SK-N-SH (cell line): ENCODE data around the gene MAP6. TPM values are rescaled to one million over a fixed set of nuclear protein-coding genes. Genes with fewer than 3 reads are reported as not detected.

Experiments used
- CTCF ChIA-PET: fragments of 300-600, 350-600 bp; formaldehyde crosslinking; extraction: SDS; loops from one replicate; lab custom pipeline; 2021; lab: Yijun Ruan, JAX
- POLR2A ChIA-PET: fragments of 350-600 bp; sonication (Branson Sonifier 250); formaldehyde crosslinking; extraction: SDS; loops from one replicate; lab custom pipeline; 2020; ENCODE audit warnings: antibody characterized with exemption, inconsistent platforms; lab: Yijun Ruan, JAX
- DNase-seq: peaks from one replicate; pipeline ENCODE4 v3.0.0; 2012
- H2AFZ ChIP-seq: fragments of 200-600 bp; sonication (generic); 2 replicates; pipeline ENCODE4 v1.8.1; 2016; ENCODE audit warnings: antibody characterized with exemption, mild to moderate bottlenecking, low read depth
- H3F3A ChIP-seq: fragments of 200-600 bp; sonication (generic); replicated peaks from 2 replicates; pipeline ENCODE3; 2016; ENCODE audit warnings: antibody characterized with exemption, mild to moderate bottlenecking; ENCODE audit not compliant: insufficient read depth
- H3K27ac ChIP-seq, 2 experiments: fragments of 200-500 bp in 1 of 2; fragments of 200-600 bp in 1 of 2; sonication (Bioruptor generic) in 1 of 2; sonication (generic), shearing (Covaris generic) in 1 of 2; 2 replicates each; pipeline versions ENCODE4 v1.5.1 to v1.6.1; 2014 to 2016; ENCODE audit warnings: low read depth in 2 of 2, inconsistent platforms in 1 of 2, low read length in 1 of 2, mild to moderate bottlenecking in 1 of 2, mixed read lengths in 1 of 2
- H3K27me3 ChIP-seq: fragments of 200-600 bp; sonication (generic), shearing (Covaris generic); 2 replicates; pipeline ENCODE4 v1.6.1; 2016; ENCODE audit warnings: mixed run types; ENCODE audit not compliant: insufficient read depth
- H3K36me3 ChIP-seq, 2 experiments: fragments of 200-500 bp in 1 of 2; fragments of 200-600 bp in 1 of 2; sonication (Bioruptor generic) in 1 of 2; sonication (generic) in 1 of 2; replicated peaks in 1 of 2; 2 replicates each; pipeline versions ENCODE3 to v1.5.1; 2014 to 2016; ENCODE audit warnings: low read length in 1 of 2, mild to moderate bottlenecking in 1 of 2; ENCODE audit not compliant: insufficient read depth in 2 of 2, control insufficient read depth in 1 of 2
- H3K4me1 ChIP-seq, 2 experiments: fragments of 200-500 bp in 1 of 2; fragments of 200-600 bp in 1 of 2; sonication (Bioruptor generic) in 1 of 2; sonication (generic), shearing (Covaris generic) in 1 of 2; 2 replicates each; pipeline versions ENCODE4 v1.5.1 to v1.6.1; 2014 to 2016; ENCODE audit warnings: low read depth in 1 of 2, low read length in 1 of 2, mixed run types in 1 of 2; ENCODE audit not compliant: insufficient read depth in 2 of 2, control insufficient read depth in 1 of 2
- H3K4me2 ChIP-seq: fragments of 200-600 bp; sonication (generic), shearing (Covaris generic); 2 replicates; pipeline ENCODE4 v1.6.1; 2017; ENCODE audit warnings: mixed run types
- H3K4me3 ChIP-seq, 2 experiments: fragments of 200-500 bp in 1 of 2; fragments of 200-600 bp in 1 of 2; sonication (Bioruptor generic) in 1 of 2; sonication (generic), shearing (Covaris generic) in 1 of 2; 2 replicates each; pipeline versions ENCODE4 v1.5.1 to v1.8.1; 2014 to 2016; ENCODE audit warnings: low read depth in 2 of 2, inconsistent platforms in 1 of 2, low read length in 1 of 2, mild to moderate bottlenecking in 1 of 2, mixed read lengths in 1 of 2, moderate library complexity in 1 of 2
- H3K79me2 ChIP-seq: fragments of 200-600 bp; sonication (generic); 2 replicates; pipeline ENCODE4 v1.8.1; 2017; ENCODE audit warnings: mild to moderate bottlenecking; ENCODE audit not compliant: insufficient read depth
- H3K9ac ChIP-seq: fragments of 200-600 bp; sonication (generic); 2 replicates; pipeline ENCODE4 v1.6.1; 2017; ENCODE audit warnings: mixed run types
- H3K9me2 ChIP-seq: fragments of 200-600 bp; sonication (generic); 2 replicates; pipeline ENCODE4 v1.6.1; 2017; ENCODE audit warnings: mixed run types
- H3K9me3 ChIP-seq: fragments of 200-600 bp; sonication (generic); 2 replicates; pipeline ENCODE4 v1.6.1; 2017; ENCODE audit warnings: mixed run types, mild to moderate bottlenecking, moderate library complexity
- H4K20me1 ChIP-seq: fragments of 200-600 bp; sonication (generic); 2 replicates; pipeline ENCODE4 v1.6.1; 2017; ENCODE audit warnings: mild to moderate bottlenecking, mixed run types; ENCODE audit not compliant: insufficient read depth
- CHD2 ChIP-seq: fragments of 150-350 bp; IDR thresholded peaks from 2 replicates; pipeline ENCODE4 v1.6.1; 2018; ENCODE audit warnings: low read length; ENCODE audit not compliant: partially characterized antibody
- EZH2phosphoT487 ChIP-seq: fragments of 200-600 bp; sonication (generic); IDR thresholded peaks from 2 replicates; pipeline ENCODE4 v1.6.1; 2017; ENCODE audit warnings: low read depth, mixed run types, mild to moderate bottlenecking, antibody characterized with exemption, moderate library complexity, borderline replicate concordance
- FOXJ3 ChIP-seq: sonication (generic); formaldehyde crosslinking; IDR thresholded peaks from 2 replicates; pipeline ENCODE4 v1.5.1; 2020; ENCODE audit warnings: mild to moderate bottlenecking, missing genetic modification reagents
- GABPA ChIP-seq: IDR thresholded peaks from 2 replicates; pipeline ENCODE4 v1.4.0; 2012; ENCODE audit warnings: low read depth, mild to moderate bottlenecking
- MEF2A ChIP-seq: IDR thresholded peaks from 2 replicates; pipeline ENCODE4 v1.4.0; 2012; ENCODE audit warnings: low read depth, borderline replicate concordance
- NFIC ChIP-seq: IDR thresholded peaks from 2 replicates; pipeline ENCODE4 v1.4.0; 2012; ENCODE audit warnings: borderline replicate concordance
- NRF1 ChIP-seq: IDR thresholded peaks from 2 replicates; pipeline ENCODE4 v1.6.1; 2012; ENCODE audit warnings: low read depth, mild to moderate bottlenecking, low read length
- POLR2AphosphoS5 ChIP-seq: IDR thresholded peaks from 2 replicates; pipeline ENCODE4 v1.6.1; 2012; ENCODE audit warnings: low read depth, low read length
- RCOR1 ChIP-seq: fragments of 150-350 bp; IDR thresholded peaks from 2 replicates; pipeline ENCODE4 v1.6.1; 2017; ENCODE audit warnings: antibody characterized with exemption, low read length
- RXRA ChIP-seq: IDR thresholded peaks from 2 replicates; pipeline ENCODE4 v1.4.0; 2012; ENCODE audit warnings: low read depth, mild to moderate bottlenecking, borderline replicate concordance
- SIN3A ChIP-seq: IDR thresholded peaks from 2 replicates; pipeline ENCODE4 v1.6.1; 2012; ENCODE audit warnings: low read depth, mild to moderate bottlenecking, low read length, moderate library complexity, borderline replicate concordance
- SMC3 ChIP-seq: IDR thresholded peaks from 2 replicates; pipeline ENCODE4 v1.6.1; 2012; ENCODE audit warnings: low read depth, low read length, improper control_type of control experiment
- TCF12 ChIP-seq: IDR thresholded peaks from 2 replicates; pipeline ENCODE4 v1.4.0; 2012
- TEAD4 ChIP-seq: IDR thresholded peaks from 2 replicates; pipeline ENCODE4 v1.4.0; 2012; ENCODE audit warnings: mild to moderate bottlenecking, borderline replicate concordance; ENCODE audit not compliant: insufficient read depth
- YY1 ChIP-seq: IDR thresholded peaks from 2 replicates; pipeline ENCODE4 v1.4.0; 2012; ENCODE audit warnings: low read depth, mild to moderate bottlenecking
- WGBS: methylation state at CpG from one replicate; pipeline ENCODE4 v1.1.6; 2017; ENCODE audit warnings: low lambda C conversion rate; 5-methylcytosine and 5-hydroxymethylcytosine counted together
- polyA plus RNA-seq, 3 experiments: library from polyadenylated mRNA; depleted of rRNA; stranded (reverse); fragments of >200 nt; gene quantifications; 2 replicates each; pipeline ENCODE4 v1.2.3, GENCODE V29; 2012
- TF ChIP-seq, protein P1 (sequence below): IDR thresholded peaks from 2 replicates; pipeline ENCODE4 v1.4.0; 2012; ENCODE audit warnings: low read depth

The MAP6 gene
- polyA plus RNA-seq, 1 of the 3 experiments (the other 2 are of a cell fraction): 11.1 TPM

- Histone ChIP-seq H3K9ac (no peak overlapping the region), H3K4me2 (no peak overlapping the region), H3K4me1 (peaks cover 0 to 7% of the 10 kb centered on the region in 2 experiments; a peak in 1 of 4 replicates), H3F3A (no peaks in the 10 kb centered on the region), H3K79me2 (no peaks in the 10 kb centered on the region), H3K36me3 (no peaks in the 10 kb centered on the region), H2AFZ (no peak overlapping the region), H3K27ac (no peak overlapping the region), H3K9me3 (no peaks in the 10 kb centered on the region), H3K9me2 (no peaks in the 10 kb centered on the region), H3K27me3 (no peaks in the 10 kb centered on the region), H3K4me3 (no peak overlapping the region), H4K20me1 (no peaks in the 10 kb centered on the region)
- TF ChIP-seq SIN3A: no peak
- no peak for TF ChIP-seq TEAD4
- TF ChIP-seq SMC3: no peak
- no peak for TF ChIP-seq EZH2phosphoT487
- no peak for TF ChIP-seq TCF12
- no peak for TF ChIP-seq YY1
- TF ChIP-seq GABPA: no peak
- TF ChIP-seq FOXJ3: no peak
- TF ChIP-seq, protein P1, sequence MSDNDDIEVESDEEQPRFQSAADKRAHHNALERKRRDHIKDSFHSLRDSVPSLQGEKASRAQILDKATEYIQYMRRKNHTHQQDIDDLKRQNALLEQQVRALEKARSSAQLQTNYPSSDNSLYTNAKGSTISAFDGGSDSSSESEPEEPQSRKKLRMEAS: no peak
- TF ChIP-seq NRF1: no peak
- no peak for TF ChIP-seq POLR2AphosphoS5
- no peak for TF ChIP-seq NFIC
- no peak for TF ChIP-seq CHD2
- TF ChIP-seq RXRA: no peak
- POLR2A ChIA-PET: no interaction called here
- CTCF ChIA-PET: interaction anchor here (0.7 to 1.0 kb wide), 2 partner anchors 15 to 155 kb away, joined by 3 read pairs; no protein-coding TSS in a partner anchor
- DNase-seq: no peak
- WGBS: 72% methylated on average over 5 of the region's 7 CpGs
These were observed 34.9 kb upstream of the MAP6 start for GRCh38 chr11:75703695-75704237.

DNA sequence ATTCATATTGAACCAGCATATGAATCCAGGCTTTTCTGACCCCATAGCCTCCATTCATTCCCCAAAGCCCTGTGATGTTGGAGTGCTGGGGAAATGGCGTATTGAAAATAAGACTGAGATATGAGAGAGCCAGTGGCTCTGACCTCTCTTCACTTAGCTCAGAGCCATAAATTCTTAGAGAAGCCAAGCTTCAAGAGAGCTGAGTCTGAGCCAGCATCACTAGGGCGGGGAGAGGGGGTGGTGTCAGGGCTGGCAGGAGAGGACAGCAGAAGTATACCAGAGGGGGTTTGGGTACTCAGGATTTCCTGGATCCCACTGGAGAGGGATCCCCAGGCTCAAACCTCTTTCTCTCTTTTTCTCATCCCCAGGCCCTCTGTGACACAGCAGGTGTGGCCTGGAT, 32.1 kb upstream of the MAP6 start:
- no peak overlapping the region for H2AFZ ChIP-seq

More for the DNA sequence above, 32.1 kb upstream of the MAP6 start:
- 80% methylated on average over 2 of the region's 2 CpGs for WGBS
- H3K79me2 ChIP-seq: no peaks in the 10 kb centered on the region
- H3K9ac ChIP-seq: no peak overlapping the region
- no peak overlapping the region for H3K4me3 ChIP-seq
- no peak overlapping the region for H3K4me2 ChIP-seq
- no peaks in the 10 kb centered on the region for H3K27me3 ChIP-seq
- no peaks in the 10 kb centered on the region for H4K20me1 ChIP-seq
- TF ChIP-seq RCOR1 (no peak), MEF2A (no peak), SMC3 (no peak)
- H3K27ac ChIP-seq: no peak overlapping the region
- ChIA-PET CTCF (no interaction called here), POLR2A (no interaction called here)
- no peak for DNase-seq
- H3K36me3 ChIP-seq: no peaks in the 10 kb centered on the region
- H3K9me2 ChIP-seq: no peaks in the 10 kb centered on the region
- no peaks in the 10 kb centered on the region for H3F3A ChIP-seq
- H3K9me3 ChIP-seq: no peaks in the 10 kb centered on the region
- H3K4me1 ChIP-seq: peaks cover 0 to under 1% of the 10 kb centered on the region in 2 experiments; a peak in 1 of 4 replicates
